ENCODE measurements around the gene WDR81.

Gene WDR81

GRCh38 chr17:1712271-1712670 lies 12.2 kb upstream of the WDR81 start:
- H3K9me3 ChIP-seq (ENCODE audit: severe bottlenecking): no peaks in the 10 kb centered on the region
- H3K27me3 ChIP-seq (ENCODE audit: insufficient read depth, poor library complexity, severe bottlenecking): no peaks in the 10 kb centered on the region
- no peak for DNase-seq (ENCODE audit: low spot score)
- H3K27ac ChIP-seq (ENCODE audit: poor library complexity, severe bottlenecking): peak overlapping the region; percentile 93
- H3K36me3 ChIP-seq (ENCODE audit: low read depth): peaks cover 33% of the 10 kb centered on the region
- peaks cover 22% of the 10 kb centered on the region for H3K4me1 ChIP-seq (ENCODE audit: insufficient read depth, poor library complexity, severe bottlenecking)
- H3K4me3 ChIP-seq (ENCODE audit: severe bottlenecking): no peak overlapping the region
- TF ChIP-seq CTCF (IDR thresholded peaks at IDR 0.05; ENCODE audit: poor library complexity, severe bottlenecking): no peak
- no peak for ATAC-seq (ENCODE audit: low read depth)

GRCh38 chr17:1713160-1713877 lies 11.2 kb upstream of the WDR81 start:
- TF ChIP-seq CTCF (IDR thresholded peaks at IDR 0.05; ENCODE audit: poor library complexity, severe bottlenecking): no peak
- Histone ChIP-seq H3K4me1 (ENCODE audit: insufficient read depth, poor library complexity, severe bottlenecking) (peaks cover 22% of the 10 kb centered on the region), H3K4me3 (ENCODE audit: severe bottlenecking) (no peak overlapping the region), H3K27ac (ENCODE audit: poor library complexity, severe bottlenecking) (peak overlapping the region; percentile 93), H3K27me3 (ENCODE audit: insufficient read depth, poor library complexity, severe bottlenecking) (no peaks in the 10 kb centered on the region), H3K36me3 (ENCODE audit: low read depth) (peaks cover 33% of the 10 kb centered on the region), H3K9me3 (ENCODE audit: severe bottlenecking) (no peaks in the 10 kb centered on the region)
- DNase-seq (ENCODE audit: low spot score) (no peak), ATAC-seq (ENCODE audit: low read depth) (no peak)

DNA sequence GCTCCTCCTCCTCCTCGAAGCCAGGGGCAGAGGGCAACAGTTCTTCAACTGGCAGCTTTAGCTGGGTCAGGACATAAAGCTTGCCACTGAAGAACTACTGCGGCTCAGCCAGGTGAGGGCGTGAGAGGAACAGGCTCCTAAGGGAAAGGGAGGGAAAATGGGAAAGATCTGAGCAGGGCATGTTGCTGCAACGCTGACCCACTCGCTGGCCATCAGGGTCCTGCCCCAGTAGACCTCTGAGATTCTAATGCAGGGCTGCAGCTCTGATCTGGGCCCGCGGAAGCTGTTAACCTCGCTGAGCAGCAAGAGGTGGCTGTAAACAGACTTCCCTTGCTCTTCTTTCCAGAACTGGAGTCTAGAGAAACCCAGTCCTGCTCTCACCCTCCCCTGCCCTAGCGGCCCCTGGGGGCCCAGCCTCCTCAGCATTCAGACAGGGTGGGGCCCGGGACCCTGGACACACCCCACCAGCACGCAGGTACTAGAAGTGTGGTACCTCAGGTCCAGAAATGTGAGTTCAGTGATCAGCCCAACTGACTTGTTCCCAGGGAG lies 10.6 kb upstream of the WDR81 start:
- Histone ChIP-seq H3K4me3 (ENCODE audit: severe bottlenecking) (peak overlapping the region; percentile 68), H3K27me3 (ENCODE audit: insufficient read depth, poor library complexity, severe bottlenecking) (no peaks in the 10 kb centered on the region), H3K9me3 (ENCODE audit: severe bottlenecking) (no peaks in the 10 kb centered on the region), H3K36me3 (ENCODE audit: low read depth) (peaks cover 33% of the 10 kb centered on the region), H3K27ac (ENCODE audit: poor library complexity, severe bottlenecking) (peak overlapping the region; percentile 93), H3K4me1 (ENCODE audit: insufficient read depth, poor library complexity, severe bottlenecking) (peaks cover 22% of the 10 kb centered on the region)
- ATAC-seq (ENCODE audit: low read depth): no peak
- peak; percentile 63 for DNase-seq (ENCODE audit: low spot score)
- TF ChIP-seq CTCF (IDR thresholded peaks at IDR 0.05; ENCODE audit: poor library complexity, severe bottlenecking): peak; percentile 64

- no peaks in the 10 kb centered on the region for H3K9me3 ChIP-seq (ENCODE audit: severe bottlenecking)
- H3K4me3 ChIP-seq (ENCODE audit: severe bottlenecking): peak overlapping the region; percentile 68
- peaks cover 22% of the 10 kb centered on the region for H3K4me1 ChIP-seq (ENCODE audit: insufficient read depth, poor library complexity, severe bottlenecking)
- H3K27me3 ChIP-seq (ENCODE audit: insufficient read depth, poor library complexity, severe bottlenecking): no peaks in the 10 kb centered on the region
- no peak for TF ChIP-seq CTCF (IDR thresholded peaks at IDR 0.05; ENCODE audit: poor library complexity, severe bottlenecking)
- ATAC-seq (ENCODE audit: low read depth) (peak; percentile 40), DNase-seq (ENCODE audit: low spot score) (peak; percentile 99)
- peak overlapping the region; percentile 93 for H3K27ac ChIP-seq (ENCODE audit: poor library complexity, severe bottlenecking)
- H3K36me3 ChIP-seq (ENCODE audit: low read depth): peaks cover 33% of the 10 kb centered on the region
These were observed 10.0 kb upstream of the WDR81 start for GRCh38 chr17:1714427-1714979.
